HG03575 (cell line): ENCODE results near the gene SMURF2.

Experiments
- ATAC-seq: cut with Tn5 transposase; IDR thresholded peaks from one replicate; pipeline ENCODE4 v1.9.1; 2021; ENCODE audit not compliant: unreplicated experiment, insufficient number of reproducible peaks, low FRiP score; ENCODE audit errors: extremely low read depth

SMURF2 gene

GRCh38 chr17:64661976-64662773 lies at the start of gene SMURF2:
SMURF2 (minus strand) TSS chr17:64662307; CDS start chr17:64661880, 427 bp downstream.
- ATAC-seq, result no peak

GRCh38 chr17:64709481-64709880 lies 47.4 kb upstream of the SMURF2 start:
- no peak for ATAC-seq

- ATAC-seq, result no peak
Observed at GRCh38 chr17:64707050-64707591, 45.0 kb upstream of the SMURF2 start.

- no peak for ATAC-seq
Observed at GRCh38 chr17:64706224-64707049, 44.3 kb upstream of the SMURF2 start.

GRCh38 chr17:64702815-64703214 lies 40.7 kb upstream of the SMURF2 start:
- no peak for ATAC-seq

- no peak for ATAC-seq
Observed at GRCh38 chr17:64698725-64699124, 36.6 kb upstream of the SMURF2 start.

- no peak for ATAC-seq
Observed at GRCh38 chr17:64694207-64694606, 32.1 kb upstream of the SMURF2 start.

GRCh38 chr17:64692187-64692586 lies 30.1 kb upstream of the SMURF2 start:
- ATAC-seq, result no peak

- ATAC-seq, result no peak
Observed at GRCh38 chr17:64689106-64689505, 27.0 kb upstream of the SMURF2 start.

- no peak for ATAC-seq
Observed at GRCh38 chr17:64688481-64688880, 26.4 kb upstream of the SMURF2 start.

- ATAC-seq, result no peak
Observed at GRCh38 chr17:64687961-64688360, 25.9 kb upstream of the SMURF2 start.

GRCh38 chr17:64687376-64687775 lies 25.3 kb upstream of the SMURF2 start:
- no peak for ATAC-seq

- ATAC-seq, result no peak
Observed at GRCh38 chr17:64686705-64687104, 24.6 kb upstream of the SMURF2 start.

- ATAC-seq, result no peak
Observed at GRCh38 chr17:64685705-64686104, 23.6 kb upstream of the SMURF2 start.

GRCh38 chr17:64683796-64684195 lies 21.7 kb upstream of the SMURF2 start:
- no peak for ATAC-seq

- ATAC-seq, result no peak
Observed at GRCh38 chr17:64682261-64683181, 20.4 kb upstream of the SMURF2 start.

GRCh38 chr17:64679710-64680216 lies 17.7 kb upstream of the SMURF2 start:
- no peak for ATAC-seq

GRCh38 chr17:64676763-64677162 lies 14.7 kb upstream of the SMURF2 start:
- no peak for ATAC-seq
